ENCODE data around the gene SPATA31A7. TPM values are rescaled to one million over a fixed set of nuclear protein-coding genes. Genes with fewer than 3 reads are reported as not detected.

The SPATA31A7 gene
- not detected in 2 replicates for total RNA-seq (2014; rRNA removed; shearing (Covaris generic))

DNA sequence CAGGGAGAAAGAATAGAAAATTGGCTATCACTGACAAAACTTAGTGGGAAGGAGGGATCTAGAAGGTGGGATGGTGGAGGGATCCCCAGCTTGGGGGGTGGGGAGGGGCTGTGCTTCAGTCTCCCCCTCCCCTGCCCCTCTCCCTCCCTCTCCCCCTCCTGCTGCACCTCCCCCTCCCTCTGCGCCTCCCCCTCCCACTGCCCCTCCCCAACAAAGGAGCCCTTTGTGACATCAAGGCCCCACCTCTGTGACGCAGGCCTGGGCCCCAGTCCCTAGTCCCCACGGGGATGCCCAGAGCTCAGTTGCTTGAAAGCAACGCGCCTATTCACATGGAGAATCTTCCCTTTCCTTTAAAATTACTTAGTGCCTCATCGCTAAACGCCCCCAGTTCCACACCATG is at the start of gene SPATA31A7:
Gene SPATA31A7 (plus strand): TSS at position 301 of the 400 bp plus-strand sequence. CDS start 29 bp downstream, at position 330.

Small RNA genes lying within 50 kb of the gene (small RNA-seq; reads per million reads assigned to genes)
- not detected for gene BX005040.2
